C4-2B (cell line): Measurements from ENCODE around the gene TMEM163.

Experiments
- H3K27ac ChIP-seq: fragments of 450-650 bp; 2 replicates; pipeline ENCODE4 v1.5.1; 2017
- ZFX ChIP-seq: fragments of 450-650 bp; IDR thresholded peaks from 2 replicates; pipeline ENCODE4 v1.6.1; 2017
- TF ChIP-seq, protein P1 (sequence below): fragments of 450-650 bp; conservative IDR thresholded peaks from 2 replicates; pipeline ENCODE4 v1.5.1; 2017; ENCODE audit warnings: mild to moderate bottlenecking

Gene TMEM163

DNA sequence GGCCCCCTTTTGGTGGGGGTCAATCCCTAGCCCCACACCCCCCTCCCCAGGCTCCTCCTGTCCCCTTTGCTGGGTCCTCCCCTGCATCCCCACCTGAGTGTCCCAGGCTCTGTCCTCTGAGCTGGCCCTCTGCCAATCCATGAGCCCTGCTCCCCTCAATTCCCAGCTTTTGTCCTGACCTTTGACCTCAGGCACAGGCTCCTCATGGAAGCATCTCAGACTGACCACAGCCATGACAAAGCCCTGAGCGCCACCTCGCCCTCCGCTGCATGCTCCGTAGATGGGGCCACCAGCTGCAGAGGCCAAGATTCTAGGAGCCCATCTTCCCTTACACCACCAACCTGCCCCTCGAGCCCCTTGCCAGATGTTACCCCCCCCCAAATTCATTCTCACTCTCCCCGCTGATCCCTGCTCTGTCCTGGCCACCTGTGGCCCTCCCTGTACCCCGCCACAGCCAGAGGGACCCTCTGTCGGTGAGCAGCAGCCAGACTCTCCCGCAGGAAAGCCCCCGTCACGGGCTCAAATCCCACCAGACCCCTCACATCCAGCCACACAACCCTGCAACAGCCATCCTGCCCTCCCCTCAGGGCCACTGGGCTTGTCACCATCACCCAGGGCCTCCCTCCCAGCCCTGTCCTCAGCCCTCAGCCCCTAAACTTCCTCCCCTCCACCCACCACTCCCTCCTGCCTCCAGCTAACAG lies 258.9 kb downstream of the TMEM163 start:
- TF ChIP-seq, protein P1, sequence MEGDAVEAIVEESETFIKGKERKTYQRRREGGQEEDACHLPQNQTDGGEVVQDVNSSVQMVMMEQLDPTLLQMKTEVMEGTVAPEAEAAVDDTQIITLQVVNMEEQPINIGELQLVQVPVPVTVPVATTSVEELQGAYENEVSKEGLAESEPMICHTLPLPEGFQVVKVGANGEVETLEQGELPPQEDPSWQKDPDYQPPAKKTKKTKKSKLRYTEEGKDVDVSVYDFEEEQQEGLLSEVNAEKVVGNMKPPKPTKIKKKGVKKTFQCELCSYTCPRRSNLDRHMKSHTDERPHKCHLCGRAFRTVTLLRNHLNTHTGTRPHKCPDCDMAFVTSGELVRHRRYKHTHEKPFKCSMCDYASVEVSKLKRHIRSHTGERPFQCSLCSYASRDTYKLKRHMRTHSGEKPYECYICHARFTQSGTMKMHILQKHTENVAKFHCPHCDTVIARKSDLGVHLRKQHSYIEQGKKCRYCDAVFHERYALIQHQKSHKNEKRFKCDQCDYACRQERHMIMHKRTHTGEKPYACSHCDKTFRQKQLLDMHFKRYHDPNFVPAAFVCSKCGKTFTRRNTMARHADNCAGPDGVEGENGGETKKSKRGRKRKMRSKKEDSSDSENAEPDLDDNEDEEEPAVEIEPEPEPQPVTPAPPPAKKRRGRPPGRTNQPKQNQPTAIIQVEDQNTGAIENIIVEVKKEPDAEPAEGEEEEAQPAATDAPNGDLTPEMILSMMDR: no peak
- H3K27ac ChIP-seq: no peak overlapping the region

DNA sequence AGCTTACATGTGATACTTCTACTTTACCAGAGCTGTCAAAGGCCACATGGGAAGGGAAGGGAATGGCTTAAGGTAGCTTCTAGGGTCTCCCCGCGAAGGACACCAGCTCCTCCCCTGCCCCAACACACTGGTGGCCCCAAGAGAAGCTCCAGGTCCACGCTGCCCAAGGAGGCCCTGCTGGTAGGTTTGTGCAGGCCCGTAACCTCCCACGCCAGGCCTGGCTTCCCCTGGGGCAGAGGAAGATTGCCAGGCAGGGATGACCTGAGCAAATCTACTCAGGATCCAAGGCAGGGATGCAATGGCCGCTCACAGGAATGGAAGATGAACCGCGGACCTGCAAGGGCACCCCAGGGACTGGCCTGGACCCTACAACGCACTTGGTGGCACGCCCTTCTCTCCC lies 259.9 kb downstream of the TMEM163 start:
- H3K27ac ChIP-seq: peak overlapping the region; percentile 71
- TF ChIP-seq ZFX: no peak
- TF ChIP-seq, protein P1: no peak

DNA sequence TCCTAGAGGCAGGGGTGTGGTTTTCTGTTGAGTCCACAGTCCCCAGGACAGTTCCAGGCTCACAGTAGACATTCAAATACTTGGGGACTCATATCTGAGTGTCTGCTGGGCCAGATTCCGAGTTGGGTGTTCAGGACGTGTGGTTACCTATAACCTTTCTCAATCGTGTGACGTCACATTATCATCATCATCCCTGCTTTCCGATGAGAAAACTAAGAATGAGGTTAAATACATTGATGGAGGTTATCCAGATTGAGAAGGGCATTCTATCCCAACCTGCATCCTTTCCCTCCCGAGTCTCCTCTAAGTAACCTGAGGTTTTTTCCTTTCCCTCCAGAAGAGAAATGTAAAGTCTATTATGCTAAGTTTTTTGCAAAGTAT lies 260.3 kb downstream of the TMEM163 start:
- TF ChIP-seq, protein P1: no peak
- no peak for TF ChIP-seq ZFX

DNA sequence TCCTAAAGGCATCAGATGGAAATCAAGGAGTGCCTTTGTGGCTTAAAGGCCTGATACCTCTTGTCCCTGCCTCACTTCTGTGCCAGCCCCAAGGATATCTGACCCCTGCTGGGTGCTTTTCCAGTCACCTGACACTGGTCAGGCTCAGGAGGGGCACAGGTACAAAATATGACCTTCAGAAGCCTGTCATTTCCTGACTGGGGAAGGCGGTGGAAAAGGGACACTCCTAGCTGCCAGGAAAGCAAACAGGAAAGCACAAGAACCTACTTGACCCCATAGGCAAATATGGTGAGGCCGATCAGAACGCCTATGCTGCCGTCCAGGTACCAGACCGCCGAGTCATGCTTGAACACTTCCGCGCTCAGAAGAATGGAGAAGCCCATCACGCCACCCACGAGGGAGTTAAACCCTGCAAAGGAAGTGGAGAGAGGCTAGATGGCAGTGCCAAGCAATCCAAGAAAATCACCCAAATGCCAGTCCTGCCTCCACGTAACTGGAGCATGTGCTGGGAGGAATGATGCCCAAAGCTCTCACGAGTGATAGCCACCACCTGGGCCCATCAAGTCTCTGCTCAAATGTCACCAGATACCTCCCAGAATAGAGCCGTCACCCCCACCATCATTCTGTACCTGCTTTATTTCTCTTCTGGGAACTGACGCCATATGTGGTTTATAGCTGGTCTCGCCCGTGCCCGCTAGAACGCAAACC lies 260.9 kb downstream of the TMEM163 start:
- TF ChIP-seq ZFX: no peak
- TF ChIP-seq, protein P1: no peak; the same call in 1 of the 2 replicates
- peak overlapping the region; percentile 71 for H3K27ac ChIP-seq

More for the DNA sequence above, 260.3 kb downstream of the TMEM163 start:
- peak overlapping the region; percentile 71 for H3K27ac ChIP-seq

- H3K27ac ChIP-seq: peak overlapping the region; percentile 71
- TF ChIP-seq, protein P1: no peak
- TF ChIP-seq ZFX: no peak
Measured at GRCh38 chr2:134457353-134457752, 261.4 kb downstream of the TMEM163 start.

DNA sequence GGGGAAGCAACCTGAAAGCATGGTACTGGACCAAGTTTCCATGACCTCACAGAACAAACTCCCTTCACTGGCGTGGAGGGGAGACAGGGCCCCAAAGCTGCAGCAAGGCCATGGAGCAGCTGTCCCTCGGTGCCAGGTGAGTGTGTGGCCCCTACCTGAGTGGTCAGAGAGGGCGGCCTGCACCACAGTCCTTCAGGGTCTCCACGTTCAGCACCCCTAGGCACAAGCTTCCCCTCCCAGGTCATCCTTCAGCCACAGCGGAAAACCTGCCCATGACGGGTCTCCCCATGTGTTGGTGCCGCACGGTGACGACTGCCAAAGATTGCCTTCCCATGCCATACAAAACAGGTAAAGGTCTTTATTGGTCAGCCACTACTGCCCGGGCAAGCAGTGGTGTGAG lies 263.4 kb downstream of the TMEM163 start:
- no peak overlapping the region for H3K27ac ChIP-seq
- TF ChIP-seq ZFX: no peak
- TF ChIP-seq, protein P1: no peak

GRCh38 chr2:134454931-134455330 lies 263.9 kb downstream of the TMEM163 start:
- no peak for TF ChIP-seq ZFX
- TF ChIP-seq, protein P1: no peak
- H3K27ac ChIP-seq: no peak overlapping the region
